GM19025 (cell line): ENCODE results near the gene MCIDAS.
A peak's percentile ranks its signal among the peaks of the same experiment; 100 is the strongest.

Experiments used
- ATAC-seq: cut with Tn5 transposase; IDR thresholded peaks from one replicate; pipeline ENCODE4 v1.9.1; 2021; ENCODE audit warnings: mild to moderate bottlenecking, low read depth, moderate library complexity; ENCODE audit not compliant: unreplicated experiment

Gene MCIDAS

DNA sequence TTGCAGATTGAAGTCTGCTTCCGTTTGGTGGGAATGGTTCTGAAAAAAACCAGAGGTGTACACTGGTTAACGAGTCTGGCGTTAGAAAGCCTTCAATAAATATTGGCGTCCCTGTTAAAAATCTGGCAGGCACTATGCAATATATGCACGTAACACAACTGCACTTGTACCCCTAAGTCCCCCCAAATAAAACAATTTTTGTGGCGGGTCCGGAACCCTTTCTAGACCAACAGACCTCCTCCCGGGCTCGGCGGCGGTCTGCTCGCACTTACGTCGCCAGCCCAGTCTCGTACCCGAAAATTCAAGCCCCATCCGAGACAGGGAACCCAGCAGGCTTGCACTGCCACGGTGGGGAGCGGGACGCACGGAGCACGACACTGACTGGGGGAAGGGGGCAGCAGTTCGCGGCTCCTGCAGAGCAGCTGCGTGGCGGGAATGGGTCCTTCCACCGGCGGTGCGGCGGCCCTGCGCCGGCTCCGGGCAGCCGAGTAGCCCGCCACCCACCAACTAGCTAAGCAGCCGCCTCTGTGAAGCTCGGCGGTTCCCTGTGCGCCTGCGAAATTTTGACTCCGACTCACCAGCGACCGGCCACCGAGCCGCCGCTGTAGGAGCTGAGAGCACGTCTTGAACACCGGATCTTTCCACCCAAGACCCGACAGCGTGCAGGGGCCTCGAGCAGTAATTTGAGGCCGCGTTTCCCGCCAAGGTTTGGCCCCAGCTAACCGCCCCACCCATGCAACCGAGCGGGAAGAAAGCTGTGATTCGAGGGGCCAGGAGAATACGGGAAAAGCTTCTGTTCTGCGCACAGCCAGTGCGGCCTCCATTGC, 3.9 kb downstream of the MCIDAS start:
- ATAC-seq = no peak

DNA sequence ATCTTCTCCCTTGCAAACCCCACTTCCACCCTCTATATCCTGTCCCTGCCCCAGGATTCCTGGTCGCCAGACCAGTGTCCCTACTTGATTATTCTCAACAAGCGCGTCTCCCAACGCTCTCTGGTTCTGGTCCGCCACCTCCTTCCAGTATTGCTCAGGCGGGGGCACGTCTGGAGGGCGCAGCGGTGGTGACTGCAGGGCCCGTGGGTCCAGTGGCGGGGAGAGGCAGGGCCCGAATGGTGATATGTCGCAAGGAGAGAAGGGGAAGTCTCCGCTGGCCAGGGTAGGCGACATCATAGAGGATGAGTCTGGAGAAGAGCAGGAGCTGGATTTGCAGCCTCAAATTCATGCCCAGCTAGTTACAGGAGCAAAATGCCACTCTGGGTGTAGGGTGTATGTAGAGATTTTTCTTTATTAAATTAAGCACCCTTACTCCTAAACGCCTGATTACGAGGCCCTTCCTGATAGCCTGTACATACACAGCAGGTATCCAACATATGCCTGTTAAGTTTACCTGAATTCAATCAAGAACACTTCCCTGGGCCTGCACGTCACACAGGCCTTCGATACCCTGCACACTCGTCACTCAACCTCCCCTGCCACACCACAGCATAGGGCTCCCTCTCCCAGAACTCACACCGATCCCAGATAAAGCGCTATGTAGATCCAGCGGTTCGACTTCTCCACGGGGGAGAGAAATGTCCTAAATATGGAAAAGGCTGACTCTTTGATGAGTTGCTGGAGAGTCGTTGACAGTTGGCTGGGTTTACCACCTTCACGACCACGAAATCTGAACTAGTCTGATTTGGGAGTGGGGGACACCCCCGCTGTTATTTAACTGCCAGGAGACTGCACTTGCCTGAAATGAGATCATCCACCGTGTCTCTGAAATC, 4.8 kb downstream of the MCIDAS start:
- no peak for ATAC-seq

DNA sequence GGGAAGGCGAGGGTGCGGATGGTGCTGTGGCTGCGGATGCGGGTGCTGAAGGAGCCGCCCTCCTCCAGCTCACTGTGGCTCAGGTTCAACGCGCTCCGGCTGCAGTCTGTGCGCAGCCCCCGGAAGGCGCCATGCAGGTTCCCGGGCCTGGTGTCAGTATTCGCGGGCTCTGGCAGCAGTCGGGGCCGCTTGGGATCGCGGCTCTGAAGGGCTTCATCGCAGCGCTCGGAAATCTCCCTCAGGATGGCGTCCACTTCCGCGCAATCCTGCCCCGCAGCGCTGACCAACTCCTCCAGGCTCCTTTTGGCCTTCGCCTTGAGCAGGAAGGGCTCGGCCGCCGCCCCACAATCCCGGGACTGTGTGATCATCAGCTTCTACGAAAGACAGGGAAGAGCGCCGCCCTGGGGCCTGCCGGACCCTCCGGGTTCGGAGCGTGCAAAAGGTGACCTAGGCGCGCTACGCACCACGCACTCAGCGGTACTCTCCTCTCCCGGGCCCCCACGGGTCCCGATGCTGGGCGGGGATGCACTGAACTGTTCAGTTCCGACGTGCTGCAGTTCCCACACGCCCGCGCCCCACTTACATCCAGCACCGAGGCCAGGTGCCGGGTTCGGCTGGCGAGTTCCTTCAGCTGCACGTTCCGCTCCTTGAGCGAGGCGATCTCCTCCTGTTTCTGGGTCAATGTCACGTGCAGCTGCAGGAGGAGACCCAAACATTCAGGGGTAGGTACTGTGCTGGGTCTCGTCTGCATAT, 6.5 kb downstream of the MCIDAS start:
- no peak for ATAC-seq

- no peak for ATAC-seq
These were observed 7.3 kb downstream of the MCIDAS start for GRCh38 chr5:55219770-55220169.

DNA sequence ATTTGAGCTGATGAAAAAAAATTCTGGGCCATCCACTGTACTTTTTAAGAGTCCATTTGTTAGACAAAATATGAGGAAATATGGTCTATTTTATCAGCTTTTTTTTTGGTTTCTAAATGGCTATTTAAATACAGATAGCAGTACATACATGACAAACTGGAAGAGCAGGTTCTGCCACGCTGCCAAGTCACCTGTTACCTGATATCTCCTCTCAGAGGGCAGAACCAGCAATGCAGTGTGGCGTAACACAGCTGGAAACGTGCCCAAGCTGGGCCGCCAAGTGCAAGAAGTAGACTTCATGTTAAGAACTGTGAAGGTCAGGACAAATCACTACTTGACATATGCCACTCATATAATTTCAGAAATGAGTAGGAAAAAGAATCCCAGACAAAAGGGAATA, 8.1 kb downstream of the MCIDAS start:
- no peak for ATAC-seq

- no peak for ATAC-seq
These were observed 15.8 kb downstream of the MCIDAS start for GRCh38 chr5:55211184-55211874.

GRCh38 chr5:55205001-55205400, 22.1 kb downstream of the MCIDAS start:
- no peak for ATAC-seq

DNA sequence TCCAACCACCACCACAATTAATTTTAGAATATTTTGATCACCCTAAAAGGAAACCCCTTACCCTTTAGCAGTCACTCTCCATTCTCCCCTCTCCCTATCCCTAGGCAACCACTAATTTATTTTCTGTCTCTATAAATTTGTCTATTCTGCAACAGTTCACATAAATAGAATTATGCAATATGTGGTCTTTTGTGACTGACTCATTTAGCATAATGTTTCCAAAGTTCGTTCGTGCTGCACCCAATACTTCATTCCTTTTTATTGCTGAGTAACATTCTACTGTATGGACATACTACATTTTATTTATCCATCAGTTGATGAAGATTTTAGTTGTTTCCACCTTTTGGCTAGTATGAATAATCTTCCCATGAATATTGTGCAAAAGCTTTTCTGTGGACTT, 36.0 kb downstream of the MCIDAS start:
- no peak for ATAC-seq

DNA sequence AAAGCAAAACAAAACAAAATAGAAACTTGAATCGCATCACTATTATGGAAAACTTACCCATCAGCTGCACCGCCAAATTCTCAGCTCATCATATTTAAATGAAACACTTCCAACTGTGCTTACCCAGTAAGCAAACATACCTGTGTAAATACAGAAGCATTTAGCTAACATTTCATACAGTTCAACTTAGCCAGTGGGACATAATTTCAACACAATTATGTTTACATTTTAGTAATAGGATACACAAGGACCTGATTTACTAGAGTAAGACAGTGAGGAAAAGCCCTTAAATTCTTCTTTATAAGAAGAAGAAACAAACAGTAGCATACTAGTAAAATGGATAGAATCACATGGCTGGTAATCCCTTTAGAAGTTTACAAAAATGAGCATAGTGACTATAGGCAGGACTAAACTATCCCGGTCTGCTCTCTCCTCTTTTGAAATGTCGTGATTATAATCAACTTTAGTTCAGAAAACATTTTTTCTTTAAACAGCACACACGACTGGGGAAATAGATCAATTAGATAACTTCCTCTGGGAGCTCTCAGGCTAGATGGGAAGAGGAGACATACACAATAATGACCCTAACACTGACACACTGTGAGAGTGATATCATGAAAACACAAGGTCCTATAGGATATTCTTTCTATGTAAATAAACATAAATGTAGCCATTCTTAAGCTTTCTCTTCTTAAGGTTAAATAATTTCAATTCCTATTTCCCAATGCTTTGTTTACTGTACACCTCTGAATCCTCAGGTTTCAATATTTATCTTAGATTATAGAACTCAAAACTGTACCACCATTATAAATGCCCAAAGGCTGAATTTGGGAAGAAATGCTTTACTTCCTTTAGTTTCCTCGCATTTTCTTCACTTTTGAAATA, 38.2 kb downstream of the MCIDAS start:
- ATAC-seq = no peak

DNA sequence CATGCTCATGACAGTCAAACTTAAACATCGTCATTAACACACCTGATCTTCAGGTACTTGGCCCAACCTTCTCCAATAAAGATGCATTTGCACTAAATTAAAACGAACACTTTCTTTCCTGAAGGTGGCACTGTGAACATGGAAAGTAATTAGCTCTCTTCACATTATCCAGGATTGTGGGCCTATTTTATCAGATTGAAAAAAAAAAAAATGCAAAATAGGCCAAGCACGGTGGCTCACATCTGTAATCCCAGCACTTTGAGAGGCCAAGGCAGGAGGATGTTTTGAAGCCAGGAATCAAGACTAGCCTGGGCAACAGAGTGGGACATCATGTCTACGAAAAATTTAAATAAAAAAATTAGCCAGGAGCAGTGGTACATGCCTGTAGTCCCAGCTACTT, 39.7 kb downstream of the MCIDAS start:
- no peak for ATAC-seq

- no peak for ATAC-seq
These were observed 47.1 kb downstream of the MCIDAS start for GRCh38 chr5:55180016-55180415.

GRCh38 chr5:55177078-55177477, 50.0 kb downstream of the MCIDAS start:
- ATAC-seq = no peak

- ATAC-seq = no peak
These were observed 50.8 kb downstream of the MCIDAS start for GRCh38 chr5:55176176-55176818.

- no peak for ATAC-seq
These were observed 51.3 kb downstream of the MCIDAS start for GRCh38 chr5:55175781-55176175.

DNA sequence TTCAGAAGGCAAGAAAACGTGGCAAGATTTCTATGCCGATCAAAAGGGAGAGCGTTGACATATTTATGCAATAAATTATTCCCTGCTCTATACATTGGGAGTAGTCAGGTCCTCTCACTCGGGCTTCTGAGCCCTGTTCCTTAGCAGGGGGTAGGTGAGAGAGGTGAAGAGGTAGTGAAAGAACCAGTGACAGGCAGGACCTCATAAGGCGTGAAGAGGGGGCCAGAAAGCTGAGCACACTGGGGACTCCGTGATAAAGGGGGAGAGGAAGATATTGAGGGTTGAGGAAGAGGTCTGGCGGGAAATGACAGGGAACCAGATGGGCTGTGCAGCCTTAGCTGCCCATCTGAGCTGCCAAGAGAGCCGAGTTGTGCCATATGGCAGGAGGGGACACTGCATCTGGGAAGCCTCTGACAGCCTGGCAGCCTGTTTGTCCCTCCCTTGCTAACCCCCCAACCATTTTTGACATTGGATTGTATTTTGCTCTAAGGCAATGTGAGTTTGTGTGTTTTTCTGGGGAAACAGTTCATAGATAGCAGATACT, 53.4 kb downstream of the MCIDAS start:
- peak; percentile 1 for ATAC-seq

DNA sequence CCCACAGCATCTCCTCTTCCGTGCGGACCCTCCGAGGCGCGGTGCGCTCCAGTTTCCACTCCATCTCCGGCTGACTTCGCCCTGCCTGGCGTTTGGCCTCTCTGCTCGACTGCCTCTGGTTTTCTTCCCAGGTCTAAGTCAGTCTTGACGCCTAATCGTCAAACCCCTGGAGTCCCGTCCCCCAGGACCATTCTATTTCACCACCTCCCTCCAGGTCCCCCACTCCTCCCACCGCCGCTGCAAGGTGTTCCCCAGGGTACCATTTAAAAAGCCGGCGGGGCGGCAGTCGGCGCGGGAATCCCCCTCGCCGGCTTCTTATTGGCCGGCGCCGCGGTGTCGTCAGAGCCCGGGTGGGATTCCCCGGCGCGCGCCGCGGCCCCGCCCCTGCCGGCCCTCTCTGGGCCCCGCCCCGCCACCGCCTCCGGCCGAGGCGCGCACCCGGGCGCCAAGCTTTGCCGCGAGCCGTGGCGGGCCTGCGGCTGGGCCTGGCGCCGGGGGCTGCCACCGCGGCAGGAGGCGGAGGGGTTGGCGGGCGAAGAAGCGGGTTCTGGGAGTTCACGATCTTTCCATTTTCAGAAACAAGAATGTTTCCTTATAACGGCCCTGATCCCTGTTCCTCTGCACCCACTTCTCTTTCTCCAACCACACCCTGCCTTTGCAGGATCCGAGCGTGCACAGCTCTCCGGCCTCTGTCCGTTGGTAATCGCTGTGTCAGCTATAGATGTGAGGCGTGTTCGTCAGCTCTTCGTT, 54.0 kb downstream of the MCIDAS start, which contains the start of gene CDC20B:
Gene CDC20B (minus strand): TSS at position 241 of the 750 bp plus-strand sequence. CDS start 177 bp downstream, at position 64.
- peak; percentile 91 for ATAC-seq

- ATAC-seq = peak; percentile 41
These were observed 54.8 kb downstream of the MCIDAS start for GRCh38 chr5:55172051-55172899.
